Muscle of leg (tissue), 16 donors: ENCODE data around the gene OGT. TPM values are rescaled to one million over a fixed set of nuclear protein-coding genes. Genes with fewer than 3 reads are reported as not detected.
"Not testable (repeated sequence)": the region's sequence is repeated elsewhere in the genome, so short reads cannot be mapped to it uniquely, and the experiment has no call there.

Experiments
- DNase-seq: peaks from one replicate; pipeline ENCODE4 v3.0.0; 2013
- H3K27ac ChIP-seq: one replicate; pipeline ENCODE4 v1.5.1; 2013; ENCODE audit warnings: mild to moderate bottlenecking, low read length, control low read depth
- H3K27me3 ChIP-seq: one replicate; pipeline ENCODE4 v1.6.1; 2013; ENCODE audit warnings: low read length; ENCODE audit not compliant: control insufficient read depth, insufficient read depth
- H3K36me3 ChIP-seq: one replicate; pipeline ENCODE4 v1.6.1; 2013; ENCODE audit warnings: low read length; ENCODE audit not compliant: control insufficient read depth, insufficient read depth
- H3K4me1 ChIP-seq: one replicate; pipeline ENCODE4 v1.6.1; 2013; ENCODE audit warnings: low read length; ENCODE audit not compliant: control insufficient read depth, insufficient read depth
- H3K4me3 ChIP-seq: one replicate; pipeline ENCODE4 v1.5.1; 2013; ENCODE audit warnings: low read length, control low read depth
- H3K9me3 ChIP-seq: replicated peaks from 2 replicates; pipeline ENCODE4 v1.6.1; 2013; ENCODE audit warnings: low read depth, low read length; ENCODE audit not compliant: control insufficient read depth
- WGBS: methylation state at CpG from one replicate; pipeline ENCODE4 v1.1.5; 2013; ENCODE audit warnings: missing lambda C conversion rate; ENCODE audit not compliant: insufficient coverage; 5-methylcytosine and 5-hydroxymethylcytosine counted together
- long read RNA-seq, 11 donors: transcript quantifications; one replicate each; lab custom pipeline, GENCODE V29; 2026
- polyA plus RNA-seq, 8 donors: library from polyadenylated mRNA; unstranded; fragments of 120-200 nt; gene quantifications; one replicate each; pipeline versions ENCODE4 v1.2.1 to v1.2.3, GENCODE V29; 2013; ENCODE audit warnings: inconsistent platforms in 1 of 8, low replicate concordance in 1 of 8; ENCODE audit not compliant: insufficient read length in 8 of 8, insufficient read depth in 1 of 8
- total RNA-seq: library from RNA; stranded (reverse); fragments of 120-200 nt; gene quantifications from one replicate; pipeline ENCODE4 v1.2.4, GENCODE V29; 2013

Gene OGT
- 108 TPM for total RNA-seq
- 100 to 1,000 TPM in 5 of 8 donors, 10 to 100 TPM in 3; 74.7 to 186 (median 102) TPM for polyA plus RNA-seq
- long read RNA-seq, donor 1 = 0 reads
- long read RNA-seq, donor 2 = 0 reads
- long read RNA-seq, donor 3, full-length matches to known transcripts = 2 of 23 reads
- long read RNA-seq, donor 3, partial matches to known transcripts = 21 of 23 reads
- long read RNA-seq, donor 3, other reads (novel, unspliced or antisense) = 0 of 23 reads
- long read RNA-seq, donor 4, full-length matches to known transcripts = 2 of 44 reads
- long read RNA-seq, donor 4, partial matches to known transcripts = 42 of 44 reads
- long read RNA-seq, donor 4, other reads (novel, unspliced or antisense) = 0 of 44 reads
- long read RNA-seq, donor 5, full-length matches to known transcripts = 11 of 184 reads
- long read RNA-seq, donor 5, partial matches to known transcripts = 173 of 184 reads
- long read RNA-seq, donor 5, other reads (novel, unspliced or antisense) = 0 of 184 reads
- long read RNA-seq, donor 6, full-length matches to known transcripts = 11 of 62 reads
- long read RNA-seq, donor 6, partial matches to known transcripts = 51 of 62 reads
- long read RNA-seq, donor 6, other reads (novel, unspliced or antisense) = 0 of 62 reads
- long read RNA-seq, donor 7, full-length matches to known transcripts = 4 of 40 reads
- long read RNA-seq, donor 7, partial matches to known transcripts = 36 of 40 reads
- long read RNA-seq, donor 7, other reads (novel, unspliced or antisense) = 0 of 40 reads
- long read RNA-seq, donor 8, full-length matches to known transcripts = 1 of 7 reads
- long read RNA-seq, donor 8, partial matches to known transcripts = 6 of 7 reads
- long read RNA-seq, donor 8, other reads (novel, unspliced or antisense) = 0 of 7 reads
- long read RNA-seq, donor 9, partial matches to known transcripts = 88 of 88 reads
- long read RNA-seq, donor 9, other reads (novel, unspliced or antisense) = 0 of 88 reads
- long read RNA-seq, donor 10, full-length matches to known transcripts = 7 of 57 reads
- long read RNA-seq, donor 10, partial matches to known transcripts = 50 of 57 reads
- long read RNA-seq, donor 10, other reads (novel, unspliced or antisense) = 0 of 57 reads
- long read RNA-seq, donor 11 = 0 reads

GRCh38 chrX:71532753-71533425, at the start of gene OGT:
OGT (plus strand) TSS chrX:71533104; CDS start chrX:71533300, 196 bp downstream.
- no peaks in the 10 kb centered on the region for H3K9me3 ChIP-seq
- H3K27me3 ChIP-seq = peaks cover 4% of the 10 kb centered on the region
- peaks cover 3% of the 10 kb centered on the region for H3K36me3 ChIP-seq
- peaks cover 2% of the 10 kb centered on the region for H3K4me1 ChIP-seq
- H3K4me3 ChIP-seq = peak within 1 kb of the TSS; percentile 50
- peak; percentile 99 for DNase-seq
- 30% methylated on average over 47 of the region's 47 CpGs for WGBS
- H3K27ac ChIP-seq = peak within 1 kb of the TSS; percentile 93

DNA sequence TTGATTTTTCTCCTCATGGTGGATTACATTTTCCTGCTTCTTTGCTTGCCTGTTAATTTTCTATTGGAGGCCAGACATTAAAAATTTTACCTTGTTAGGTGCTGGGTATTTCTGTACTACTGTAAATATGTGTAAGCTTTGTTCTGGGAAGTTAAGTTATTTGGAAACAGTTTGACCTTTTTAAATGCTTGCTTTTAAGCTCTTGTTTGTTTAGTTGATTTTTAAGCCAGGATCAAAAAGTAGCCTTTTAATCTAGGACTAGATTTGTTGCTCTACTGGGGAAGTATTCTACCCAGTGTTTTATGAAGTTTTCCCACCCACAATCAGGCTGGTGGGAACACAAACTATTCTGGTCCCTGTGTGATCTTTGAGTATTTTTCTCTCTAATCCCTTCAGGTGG, 45.1 kb upstream of the OGT start:
- Histone ChIP-seq H3K4me3 (no peak overlapping the region), H3K4me1 (no peaks in the 10 kb centered on the region), H3K36me3 (no peaks in the 10 kb centered on the region), H3K27me3 (no peaks in the 10 kb centered on the region), H3K9me3 (peaks cover 2% of the 10 kb centered on the region), H3K27ac (no peak overlapping the region)
- no peak for DNase-seq

DNA sequence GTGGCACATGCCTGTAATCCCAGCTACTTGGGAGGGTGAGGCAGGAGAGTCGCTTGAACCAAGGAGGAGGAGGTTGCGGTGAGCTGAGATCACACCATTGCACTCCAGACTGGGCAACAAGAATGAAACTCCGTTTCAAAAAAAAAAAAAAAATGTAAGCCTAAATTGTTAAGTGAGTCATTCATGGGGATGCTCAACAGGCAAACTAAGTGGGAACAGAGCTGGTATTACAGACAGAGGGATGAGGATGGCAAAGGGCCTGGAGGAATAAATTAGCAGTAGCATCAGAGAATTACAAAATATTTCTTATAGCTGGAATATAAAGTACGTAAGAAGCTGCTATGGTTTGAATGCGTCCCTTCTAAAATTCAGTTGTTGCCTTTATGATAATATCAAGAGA, 43.4 kb upstream of the OGT start:
- no peak overlapping the region for H3K27ac ChIP-seq
- H3K9me3 ChIP-seq = peaks cover 4% of the 10 kb centered on the region
- no peaks in the 10 kb centered on the region for H3K4me1 ChIP-seq
- no peak for DNase-seq
- 80% methylated on average over 3 of the region's 5 CpGs for WGBS
- H3K4me3 ChIP-seq = no peak overlapping the region
- H3K27me3 ChIP-seq = peaks cover 2% of the 10 kb centered on the region
- H3K36me3 ChIP-seq = no peaks in the 10 kb centered on the region

GRCh38 chrX:71492231-71493065, 40.5 kb upstream of the OGT start:
- H3K9me3 ChIP-seq = peaks cover 5% of the 10 kb centered on the region
- H3K4me3 ChIP-seq = peak overlapping the region; percentile 50
- H3K36me3 ChIP-seq = no peaks in the 10 kb centered on the region
- no peaks in the 10 kb centered on the region for H3K4me1 ChIP-seq
- peaks cover 2% of the 10 kb centered on the region for H3K27me3 ChIP-seq
- 30% methylated on average over 76 of the region's 76 CpGs for WGBS
- no peak overlapping the region for H3K27ac ChIP-seq
- DNase-seq = peak; percentile 49

DNA sequence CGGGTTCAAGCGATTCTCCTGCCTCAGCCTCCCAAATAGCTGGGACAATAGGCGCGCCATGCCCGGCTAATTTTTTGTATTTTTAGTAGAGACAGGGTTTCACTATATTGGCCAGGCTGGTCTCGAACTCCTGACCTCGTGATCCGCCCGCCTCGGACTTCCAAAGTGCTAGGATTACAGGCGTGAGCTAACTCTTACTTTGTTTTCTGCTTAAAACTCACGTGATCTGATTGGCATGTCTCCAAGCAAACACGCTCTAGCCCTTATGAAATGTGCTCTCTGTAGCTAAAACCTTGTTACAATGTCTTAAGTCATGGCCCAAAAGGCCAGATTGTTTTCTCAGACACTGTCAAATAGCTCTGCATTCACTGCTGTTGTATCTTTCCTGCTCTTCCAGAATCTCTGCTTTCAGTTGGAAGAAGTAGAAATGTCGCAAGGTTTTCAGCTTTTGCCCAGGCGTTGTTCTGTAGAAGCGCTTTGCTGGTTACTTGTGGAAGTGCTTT, 39.7 kb upstream of the OGT start:
- WGBS = 65% methylated on average over 8 of the region's 16 CpGs
- peaks cover 2% of the 10 kb centered on the region for H3K27me3 ChIP-seq
- H3K9me3 ChIP-seq = peaks cover 5% of the 10 kb centered on the region
- H3K36me3 ChIP-seq = no peaks in the 10 kb centered on the region
- no peaks in the 10 kb centered on the region for H3K4me1 ChIP-seq
- DNase-seq = peak; percentile 53
- no peak overlapping the region for H3K27ac ChIP-seq
- H3K4me3 ChIP-seq = no peak overlapping the region

- not testable (repeated sequence) for H3K36me3 ChIP-seq, H3K9me3 ChIP-seq, DNase-seq, H3K4me3 ChIP-seq, H3K4me1 ChIP-seq, H3K27me3 ChIP-seq, H3K27ac ChIP-seq
- WGBS = 57% methylated on average over 1 of the region's 3 CpGs
These were observed 36.9 kb upstream of the OGT start for GRCh38 chrX:71495979-71496378.

DNA sequence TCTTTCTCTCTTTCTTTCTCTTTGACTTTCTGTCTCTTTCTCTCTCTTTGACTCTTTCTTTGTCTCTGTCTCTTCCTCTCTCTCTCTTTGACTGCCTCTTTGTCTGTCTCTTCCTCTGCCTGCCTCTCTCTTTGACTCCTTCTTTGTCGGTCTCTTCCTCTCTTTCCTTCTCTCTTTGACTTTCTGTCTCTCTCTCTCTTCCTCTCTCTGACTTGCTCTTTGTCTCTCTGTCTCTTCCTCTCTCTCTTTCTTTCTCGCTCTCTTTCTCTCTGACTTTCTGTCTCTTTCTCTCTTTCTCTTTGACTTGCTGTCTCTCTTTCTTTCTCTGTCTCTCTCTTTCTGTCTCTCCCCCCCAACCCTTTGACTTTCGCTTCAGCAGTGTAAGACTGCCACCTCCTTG, 36.4 kb upstream of the OGT start:
- no peaks in the 10 kb centered on the region for H3K4me1 ChIP-seq
- H3K27ac ChIP-seq = no peak overlapping the region
- H3K9me3 ChIP-seq = peaks cover 4% of the 10 kb centered on the region
- WGBS = 88% methylated on average over 2 of the region's 3 CpGs
- no peak overlapping the region for H3K4me3 ChIP-seq
- H3K36me3 ChIP-seq = no peaks in the 10 kb centered on the region
- H3K27me3 ChIP-seq = peaks cover 2% of the 10 kb centered on the region
- no peak for DNase-seq

DNA sequence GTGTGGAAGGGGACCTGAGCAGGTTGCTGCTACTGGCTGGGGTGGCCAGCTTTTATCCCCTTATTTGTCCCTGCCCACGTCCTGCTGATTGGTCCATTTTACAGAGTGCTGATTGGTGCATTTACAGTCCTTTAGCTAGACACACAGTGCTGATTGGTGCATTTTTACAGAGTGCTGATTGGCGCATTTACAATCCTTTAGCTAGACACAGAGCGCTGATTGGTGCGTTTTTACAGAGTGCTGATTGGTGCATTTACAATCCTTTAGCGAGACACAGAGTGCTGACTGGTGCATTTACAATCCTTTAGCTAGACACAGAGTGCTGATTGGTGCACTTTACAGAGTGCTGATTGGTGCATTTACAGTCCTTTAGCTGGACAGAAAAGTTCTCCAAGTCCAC, 30.8 kb upstream of the OGT start:
- H3K4me1 ChIP-seq, H3K27ac ChIP-seq, DNase-seq, H3K36me3 ChIP-seq, H3K9me3 ChIP-seq, H3K27me3 ChIP-seq, H3K4me3 ChIP-seq: not testable (repeated sequence)
- 84% methylated on average over 5 of the region's 5 CpGs for WGBS

GRCh38 chrX:71504346-71504745, 28.6 kb upstream of the OGT start:
- Histone ChIP-seq H3K27ac (no peak overlapping the region), H3K36me3 (no peaks in the 10 kb centered on the region), H3K27me3 (no peaks in the 10 kb centered on the region), H3K9me3 (no peaks in the 10 kb centered on the region), H3K4me1 (no peaks in the 10 kb centered on the region), H3K4me3 (no peak overlapping the region)
- WGBS = no CpG with 5 or more reads among the region's 1 CpG
- DNase-seq = no peak
